ENCODE results near the gene MAN2A1. TPM values are rescaled to one million over a fixed set of nuclear protein-coding genes. Genes with fewer than 3 reads are reported as not detected.

MAN2A1 gene
- total and polyA plus RNA-seq, 2 experiments from 2014 or later: 20.8 to 54.6 TPM

GRCh38 chr5:109812698-109813097 is 123.0 kb downstream of the MAN2A1 start:
- H3K27ac ChIP-seq: no peak overlapping the region
- in situ Hi-C loops (cut with MboI): no loop called here
- WGBS, 2 experiments (ENCODE audit: low coverage in 1 of 2, low lambda C conversion rate in 2 of 2, missing lambda C conversion rate in 2 of 2): 73 to 78% methylated on average over 2 of the region's 2 CpGs
- H4K20me1 ChIP-seq (ENCODE audit: insufficient read depth): no peaks in the 10 kb centered on the region
- H3K9me3 ChIP-seq (ENCODE audit: low read depth): no peaks in the 10 kb centered on the region
- H3K4me1 ChIP-seq (ENCODE audit: insufficient read depth): no peaks in the 10 kb centered on the region
- H3K79me2 ChIP-seq (ENCODE audit: insufficient read depth): no peaks in the 10 kb centered on the region
- no peaks in the 10 kb centered on the region for H3F3A ChIP-seq (ENCODE audit: insufficient read depth)
- no peak for DNase-seq
- TF ChIP-seq EZH2 (IDR thresholded peaks at IDR 0.05; ENCODE audit: insufficient read depth, poor library complexity, severe bottlenecking) (no peak), EZH2phosphoT487 (IDR thresholded peaks at IDR 0.05; ENCODE audit: insufficient read depth, low read depth) (no peak)
- H3K9me2 ChIP-seq (ENCODE audit: insufficient read depth): no peaks in the 10 kb centered on the region
- H3K4me3 ChIP-seq: no peak overlapping the region
- H2AFZ ChIP-seq: no peak overlapping the region
- no peak overlapping the region for H3K9ac ChIP-seq
- peaks cover 4% of the 10 kb centered on the region for H3K36me3 ChIP-seq (ENCODE audit: low read depth)
- H3K4me2 ChIP-seq (ENCODE audit: unreplicated experiment): no peak overlapping the region
- no peaks in the 10 kb centered on the region for H3K27me3 ChIP-seq (replicated peaks; ENCODE audit: insufficient read depth)

GRCh38 chr5:109816732-109817131 is 127.0 kb downstream of the MAN2A1 start:
- Histone ChIP-seq H3K27me3 (replicated peaks; ENCODE audit: insufficient read depth) (no peaks in the 10 kb centered on the region), H3F3A (ENCODE audit: insufficient read depth) (no peaks in the 10 kb centered on the region), H3K9me2 (ENCODE audit: insufficient read depth) (no peaks in the 10 kb centered on the region), H2AFZ (no peak overlapping the region), H3K79me2 (ENCODE audit: insufficient read depth) (no peaks in the 10 kb centered on the region), H3K27ac (no peak overlapping the region), H3K4me3 (no peak overlapping the region), H3K9ac (no peak overlapping the region), H4K20me1 (ENCODE audit: insufficient read depth) (no peaks in the 10 kb centered on the region), H3K36me3 (ENCODE audit: low read depth) (peaks cover 19% of the 10 kb centered on the region), H3K9me3 (ENCODE audit: low read depth) (no peaks in the 10 kb centered on the region), H3K4me1 (ENCODE audit: insufficient read depth) (no peaks in the 10 kb centered on the region), H3K4me2 (ENCODE audit: unreplicated experiment) (no peak overlapping the region)
- in situ Hi-C loops (cut with MboI): no loop called here
- no peak for TF ChIP-seq EZH2 (IDR thresholded peaks at IDR 0.05; ENCODE audit: insufficient read depth, poor library complexity, severe bottlenecking)
- no peak for TF ChIP-seq EZH2phosphoT487 (IDR thresholded peaks at IDR 0.05; ENCODE audit: insufficient read depth, low read depth)
- 95 to 100% methylated on average over 1 of the region's 1 CpG for WGBS, 2 experiments (ENCODE audit: low coverage in 1 of 2, low lambda C conversion rate in 2 of 2, missing lambda C conversion rate in 2 of 2)
- DNase-seq: no peak

- no peaks in the 10 kb centered on the region for H3K9me3 ChIP-seq (ENCODE audit: low read depth)
- no peak overlapping the region for H3K9ac ChIP-seq
- WGBS, 2 experiments (ENCODE audit: low coverage in 1 of 2, low lambda C conversion rate in 2 of 2, missing lambda C conversion rate in 2 of 2): 67 to 77% methylated on average over 2 of the region's 2 CpGs
- H3K4me1 ChIP-seq (ENCODE audit: insufficient read depth): no peaks in the 10 kb centered on the region
- H3K27ac ChIP-seq: no peak overlapping the region
- H3K79me2 ChIP-seq (ENCODE audit: insufficient read depth): no peaks in the 10 kb centered on the region
- no peak for TF ChIP-seq EZH2 (IDR thresholded peaks at IDR 0.05; ENCODE audit: insufficient read depth, poor library complexity, severe bottlenecking)
- TF ChIP-seq EZH2phosphoT487 (IDR thresholded peaks at IDR 0.05; ENCODE audit: insufficient read depth, low read depth): no peak
- H2AFZ ChIP-seq: no peak overlapping the region
- no peak for DNase-seq
- in situ Hi-C loops (cut with MboI): no loop called here
- no peak overlapping the region for H3K4me2 ChIP-seq (ENCODE audit: unreplicated experiment)
- H3K9me2 ChIP-seq (ENCODE audit: insufficient read depth): no peaks in the 10 kb centered on the region
- H3K27me3 ChIP-seq (replicated peaks; ENCODE audit: insufficient read depth): no peaks in the 10 kb centered on the region
- H3K4me3 ChIP-seq: no peak overlapping the region
- H3K36me3 ChIP-seq (ENCODE audit: low read depth): peaks cover 25% of the 10 kb centered on the region
- H4K20me1 ChIP-seq (ENCODE audit: insufficient read depth): no peaks in the 10 kb centered on the region
- H3F3A ChIP-seq (ENCODE audit: insufficient read depth): no peaks in the 10 kb centered on the region
Observed at GRCh38 chr5:109819878-109820277, 130.2 kb downstream of the MAN2A1 start.

GRCh38 chr5:109823597-109823996 is 133.9 kb downstream of the MAN2A1 start:
- H3K4me1 ChIP-seq (ENCODE audit: insufficient read depth): peaks cover 4% of the 10 kb centered on the region; the same call in 1 of the 2 replicates
- no peak overlapping the region for H2AFZ ChIP-seq
- WGBS, 2 experiments (ENCODE audit: low coverage in 1 of 2, low lambda C conversion rate in 2 of 2, missing lambda C conversion rate in 2 of 2): 91 to 92% methylated on average over 4 of the region's 4 CpGs
- H3K9me3 ChIP-seq (ENCODE audit: low read depth): no peaks in the 10 kb centered on the region
- no peaks in the 10 kb centered on the region for H3K79me2 ChIP-seq (ENCODE audit: insufficient read depth)
- H3K4me3 ChIP-seq: no peak overlapping the region
- DNase-seq: no peak
- TF ChIP-seq EZH2 (IDR thresholded peaks at IDR 0.05; ENCODE audit: insufficient read depth, poor library complexity, severe bottlenecking) (no peak), EZH2phosphoT487 (IDR thresholded peaks at IDR 0.05; ENCODE audit: insufficient read depth, low read depth) (no peak)
- peaks cover 26% of the 10 kb centered on the region for H3K36me3 ChIP-seq (ENCODE audit: low read depth)
- H3F3A ChIP-seq (ENCODE audit: insufficient read depth): no peaks in the 10 kb centered on the region
- H3K4me2 ChIP-seq (ENCODE audit: unreplicated experiment): no peak overlapping the region
- no peaks in the 10 kb centered on the region for H4K20me1 ChIP-seq (ENCODE audit: insufficient read depth)
- in situ Hi-C loops (cut with MboI): no loop called here
- no peaks in the 10 kb centered on the region for H3K9me2 ChIP-seq (ENCODE audit: insufficient read depth)
- H3K27me3 ChIP-seq (replicated peaks; ENCODE audit: insufficient read depth): no peaks in the 10 kb centered on the region
- no peak overlapping the region for H3K9ac ChIP-seq
- no peak overlapping the region for H3K27ac ChIP-seq

- Histone ChIP-seq H3K4me3 (no peak overlapping the region), H3K27ac (no peak overlapping the region), H3K36me3 (ENCODE audit: low read depth) (peaks cover 15% of the 10 kb centered on the region; the same call in 1 of the 2 replicates), H3F3A (ENCODE audit: insufficient read depth) (no peaks in the 10 kb centered on the region), H3K27me3 (replicated peaks; ENCODE audit: insufficient read depth) (no peaks in the 10 kb centered on the region), H3K4me1 (ENCODE audit: insufficient read depth) (peaks cover 4% of the 10 kb centered on the region; the same call in 1 of the 2 replicates), H3K9me2 (ENCODE audit: insufficient read depth) (no peaks in the 10 kb centered on the region), H3K9me3 (ENCODE audit: low read depth) (no peaks in the 10 kb centered on the region), H4K20me1 (ENCODE audit: insufficient read depth) (no peaks in the 10 kb centered on the region), H3K9ac (no peak overlapping the region), H3K4me2 (ENCODE audit: unreplicated experiment) (no peak overlapping the region), H2AFZ (no peak overlapping the region), H3K79me2 (ENCODE audit: insufficient read depth) (no peaks in the 10 kb centered on the region)
- in situ Hi-C loops (cut with MboI): no loop called here
- no peak for TF ChIP-seq EZH2phosphoT487 (IDR thresholded peaks at IDR 0.05; ENCODE audit: insufficient read depth, low read depth)
- no peak for TF ChIP-seq EZH2 (IDR thresholded peaks at IDR 0.05; ENCODE audit: insufficient read depth, poor library complexity, severe bottlenecking)
- 92 to 100% methylated on average over 1 of the region's 1 CpG for WGBS, 2 experiments (ENCODE audit: low coverage in 1 of 2, low lambda C conversion rate in 2 of 2, missing lambda C conversion rate in 2 of 2)
- DNase-seq: no peak
Observed at GRCh38 chr5:109825450-109825849, 135.7 kb downstream of the MAN2A1 start.
